ENCODE data around the gene CTPS2. TPM values are rescaled to one million over a fixed set of nuclear protein-coding genes. Genes with fewer than 3 reads are reported as not detected.
"Not testable (repeated sequence)": the region's sequence is repeated elsewhere in the genome, so short reads cannot be mapped to it uniquely, and the experiment has no call there.

Gene CTPS2
- total RNA-seq, 3 donors from 2014 or later, result 12.3 to 26.3 (median 21.0) TPM

GRCh38 chrX:16733013-16733412 lies 20.5 kb upstream of the CTPS2 start:
- H3K9me3 ChIP-seq, result no peaks in the 10 kb centered on the region
- no peak overlapping the region for H3K4me3 ChIP-seq
- TF ChIP-seq, protein P1, sequence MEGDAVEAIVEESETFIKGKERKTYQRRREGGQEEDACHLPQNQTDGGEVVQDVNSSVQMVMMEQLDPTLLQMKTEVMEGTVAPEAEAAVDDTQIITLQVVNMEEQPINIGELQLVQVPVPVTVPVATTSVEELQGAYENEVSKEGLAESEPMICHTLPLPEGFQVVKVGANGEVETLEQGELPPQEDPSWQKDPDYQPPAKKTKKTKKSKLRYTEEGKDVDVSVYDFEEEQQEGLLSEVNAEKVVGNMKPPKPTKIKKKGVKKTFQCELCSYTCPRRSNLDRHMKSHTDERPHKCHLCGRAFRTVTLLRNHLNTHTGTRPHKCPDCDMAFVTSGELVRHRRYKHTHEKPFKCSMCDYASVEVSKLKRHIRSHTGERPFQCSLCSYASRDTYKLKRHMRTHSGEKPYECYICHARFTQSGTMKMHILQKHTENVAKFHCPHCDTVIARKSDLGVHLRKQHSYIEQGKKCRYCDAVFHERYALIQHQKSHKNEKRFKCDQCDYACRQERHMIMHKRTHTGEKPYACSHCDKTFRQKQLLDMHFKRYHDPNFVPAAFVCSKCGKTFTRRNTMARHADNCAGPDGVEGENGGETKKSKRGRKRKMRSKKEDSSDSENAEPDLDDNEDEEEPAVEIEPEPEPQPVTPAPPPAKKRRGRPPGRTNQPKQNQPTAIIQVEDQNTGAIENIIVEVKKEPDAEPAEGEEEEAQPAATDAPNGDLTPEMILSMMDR (IDR thresholded peaks at IDR 0.05), result no peak
- TF ChIP-seq POLR2AphosphoS5 (IDR thresholded peaks at IDR 0.05), result no peak
- H3K27ac ChIP-seq, result no peak overlapping the region
- H3K4me1 ChIP-seq, result no peaks in the 10 kb centered on the region
- no peak for DNase-seq (ENCODE audit: low spot score in 2 of 2)
- no peaks in the 10 kb centered on the region for H3K27me3 ChIP-seq
- intact Hi-C loops (cut with DNase I; ENCODE audit: low total_unique reads), result no loop called here
- peaks cover 6% of the 10 kb centered on the region for H3K36me3 ChIP-seq

DNA sequence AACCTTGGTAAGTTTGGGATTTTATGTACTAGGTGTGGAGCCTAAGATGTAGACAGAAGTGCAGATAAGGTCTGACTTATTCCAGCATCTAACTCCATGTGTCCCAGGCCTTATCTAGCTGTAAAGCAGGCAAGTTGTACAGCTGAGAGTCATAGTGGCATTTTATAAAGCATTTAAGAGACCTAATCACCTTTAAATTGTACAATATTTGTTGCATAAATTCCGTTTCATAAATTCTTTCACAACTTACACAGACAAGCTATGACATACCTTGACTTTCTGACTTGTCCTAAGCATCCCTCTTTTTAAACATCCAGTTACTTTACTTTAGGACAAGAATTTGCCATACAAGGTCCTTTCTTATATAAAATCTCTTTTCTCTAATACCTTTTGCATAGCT lies 18.0 kb upstream of the CTPS2 start:
- intact Hi-C loops (cut with DNase I; ENCODE audit: low total_unique reads), result no loop called here
- TF ChIP-seq, protein P1 (IDR thresholded peaks at IDR 0.05), result no peak
- TF ChIP-seq POLR2A (IDR thresholded peaks at IDR 0.05) (no peak), POLR2AphosphoS5 (IDR thresholded peaks at IDR 0.05) (no peak)
- DNase-seq (ENCODE audit: low spot score in 2 of 2), result no peak
- Histone ChIP-seq H3K27ac (no peak overlapping the region), H3K4me3 (no peak overlapping the region), H3K9me3 (no peaks in the 10 kb centered on the region), H3K4me1 (no peaks in the 10 kb centered on the region), H3K27me3 (no peaks in the 10 kb centered on the region), H3K36me3 (no peaks in the 10 kb centered on the region)

DNA sequence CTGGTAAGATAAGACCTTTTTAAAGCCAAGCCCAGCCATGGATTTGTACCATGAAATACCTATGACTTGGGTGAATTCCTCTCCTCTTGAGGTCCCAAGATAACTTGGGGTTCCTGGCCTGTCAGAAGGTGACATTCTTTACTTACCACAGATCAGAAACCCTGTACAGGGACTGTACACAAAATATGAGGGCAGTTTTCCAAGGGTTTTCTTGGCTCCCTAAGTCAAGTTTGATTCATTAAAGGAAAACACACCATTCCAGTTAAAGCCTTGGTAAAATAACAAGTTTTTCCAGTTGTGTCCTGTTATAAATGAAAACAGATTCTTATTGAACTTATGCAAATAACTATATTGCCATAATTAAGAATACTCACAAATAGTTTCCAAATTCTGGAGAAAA lies 15.2 kb upstream of the CTPS2 start:
- Histone ChIP-seq H3K36me3 (no peaks in the 10 kb centered on the region), H3K27me3 (no peaks in the 10 kb centered on the region), H3K9me3 (no peaks in the 10 kb centered on the region), H3K4me1 (no peaks in the 10 kb centered on the region), H3K4me3 (no peak overlapping the region), H3K27ac (no peak overlapping the region)
- DNase-seq (ENCODE audit: low spot score in 2 of 2), result no peak
- intact Hi-C loops (cut with DNase I; ENCODE audit: low total_unique reads), result no loop called here
- TF ChIP-seq POLR2AphosphoS5 (IDR thresholded peaks at IDR 0.05), result no peak
- no peak for TF ChIP-seq POLR2A (IDR thresholded peaks at IDR 0.05)
- TF ChIP-seq, protein P1 (IDR thresholded peaks at IDR 0.05), result no peak

GRCh38 chrX:16726347-16726988 lies 14.0 kb upstream of the CTPS2 start:
- H3K9me3 ChIP-seq; H3K36me3 ChIP-seq; H3K4me1 ChIP-seq; intact Hi-C loops (cut with DNase I; ENCODE audit: low total_unique reads); H3K4me3 ChIP-seq; H3K27me3 ChIP-seq; H3K27ac ChIP-seq; DNase-seq (ENCODE audit: low spot score in 2 of 2): not testable (repeated sequence)

GRCh38 chrX:16725072-16725471 lies 12.6 kb upstream of the CTPS2 start:
- Histone ChIP-seq H3K27me3 (no peaks in the 10 kb centered on the region), H3K4me3 (no peak overlapping the region), H3K36me3 (no peaks in the 10 kb centered on the region), H3K4me1 (no peaks in the 10 kb centered on the region), H3K9me3 (no peaks in the 10 kb centered on the region), H3K27ac (no peak overlapping the region)
- TF ChIP-seq POLR2AphosphoS5 (IDR thresholded peaks at IDR 0.05) (no peak), POLR2A (IDR thresholded peaks at IDR 0.05) (no peak)
- TF ChIP-seq, protein P1 (IDR thresholded peaks at IDR 0.05), result no peak
- DNase-seq (ENCODE audit: low spot score in 2 of 2), result no peak
- intact Hi-C loops (cut with DNase I; ENCODE audit: low total_unique reads), result no loop called here

DNA sequence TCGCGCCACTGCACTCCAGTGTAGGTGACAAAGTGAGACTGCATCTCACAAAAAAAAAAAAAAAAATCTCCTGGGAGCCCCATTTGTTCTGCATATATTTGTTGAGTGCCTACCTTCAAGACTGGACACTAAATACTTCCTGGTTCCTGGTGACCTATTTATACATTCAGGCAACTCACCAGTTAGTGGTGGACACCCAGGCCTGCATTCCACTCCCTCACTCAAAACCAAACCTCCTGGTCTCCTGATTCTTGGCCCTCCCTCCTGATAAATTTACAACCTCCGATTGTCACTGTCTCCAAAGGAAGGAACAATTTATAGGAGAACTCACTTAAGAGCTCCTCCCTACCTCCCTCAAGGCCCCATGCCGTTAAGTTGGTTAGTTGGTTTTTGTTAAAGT lies 10.0 kb upstream of the CTPS2 start:
- no peaks in the 10 kb centered on the region for H3K27me3 ChIP-seq

More for the DNA sequence above, 10.0 kb upstream of the CTPS2 start:
- intact Hi-C loops (cut with DNase I; ENCODE audit: low total_unique reads), result no loop called here
- no peak for DNase-seq (ENCODE audit: low spot score in 2 of 2)
- Histone ChIP-seq H3K36me3 (no peaks in the 10 kb centered on the region), H3K4me1 (no peaks in the 10 kb centered on the region), H3K27ac (no peak overlapping the region), H3K9me3 (no peaks in the 10 kb centered on the region), H3K4me3 (no peak overlapping the region)
- TF ChIP-seq POLR2AphosphoS5 (IDR thresholded peaks at IDR 0.05) (no peak), POLR2A (IDR thresholded peaks at IDR 0.05) (no peak)
- TF ChIP-seq, protein P1 (IDR thresholded peaks at IDR 0.05), result no peak

Measured in breast epithelium (tissue), 4 donors.